Mesenchymal stem cell (in vitro differentiated cells and primary cell): ENCODE data around the gene WNT6.
A peak's percentile ranks its signal among the peaks of the same experiment; 100 is the strongest.

Source experiments
- DNase-seq: peaks from one replicate; pipeline ENCODE4 v3.0.0-alpha.2; 2013
- H2AFZ ChIP-seq: one replicate; pipeline ENCODE4 v1.6.1; 2013; ENCODE audit warnings: low read depth, mild to moderate bottlenecking, control low read depth, inconsistent platforms, low read length, moderate library complexity
- H2AK5ac ChIP-seq: 2 replicates; pipeline ENCODE4 v1.6.1; 2013; ENCODE audit warnings: low read length, moderate library complexity, mild to moderate bottlenecking, inconsistent platforms; ENCODE audit not compliant: severe bottlenecking
- H2BK120ac ChIP-seq: one replicate; pipeline ENCODE4 v1.6.1; 2013; ENCODE audit warnings: low read depth, mild to moderate bottlenecking, inconsistent platforms, low read length, moderate library complexity
- H2BK12ac ChIP-seq, 2 experiments: one replicate each; pipeline ENCODE4 v1.6.1; 2013; ENCODE audit warnings: inconsistent platforms in 2 of 2, low read length in 2 of 2, mild to moderate bottlenecking in 2 of 2, moderate library complexity in 2 of 2, control low read depth in 1 of 2
- H2BK15ac ChIP-seq: one replicate; pipeline ENCODE4 v1.6.1; 2013; ENCODE audit warnings: mild to moderate bottlenecking, low read depth, inconsistent platforms; ENCODE audit not compliant: poor library complexity, severe bottlenecking
- H2BK5ac ChIP-seq: 2 replicates; pipeline ENCODE4 v1.6.1; 2013; ENCODE audit warnings: low read depth, mild to moderate bottlenecking, low read length, control low read depth, inconsistent platforms; ENCODE audit not compliant: poor library complexity, severe bottlenecking
- H3K14ac ChIP-seq, 2 experiments: one replicate each; pipeline ENCODE4 v1.6.1; 2013; ENCODE audit warnings: inconsistent platforms in 2 of 2, low read length in 2 of 2, control low read depth in 1 of 2, mild to moderate bottlenecking in 1 of 2, moderate library complexity in 1 of 2
- H3K18ac ChIP-seq, 2 experiments: one replicate each; pipeline ENCODE4 v1.6.1; 2013; ENCODE audit warnings: inconsistent platforms in 2 of 2, low read length in 2 of 2, control low read depth in 1 of 2, low read depth in 1 of 2, mild to moderate bottlenecking in 1 of 2
- H3K23ac ChIP-seq, 2 experiments: one replicate each; pipeline ENCODE4 v1.6.1; 2013; ENCODE audit warnings: inconsistent platforms in 2 of 2, low read length in 2 of 2, mild to moderate bottlenecking in 2 of 2, moderate library complexity in 2 of 2, control low read depth in 1 of 2
- H3K27ac ChIP-seq: 2 replicates; pipeline ENCODE4 v1.5.1; 2013; ENCODE audit warnings: mild to moderate bottlenecking, moderate library complexity, low read length, control low read depth, inconsistent platforms; ENCODE audit not compliant: poor library complexity, severe bottlenecking
- H3K27me3 ChIP-seq, 2 experiments: 2 replicates each; pipeline versions ENCODE4 v1.6.1 to v1.7.0; 2013; ENCODE audit warnings: low read length in 2 of 2, mild to moderate bottlenecking in 2 of 2, moderate library complexity in 2 of 2, control low read depth in 1 of 2, inconsistent platforms in 1 of 2; ENCODE audit not compliant: control insufficient read depth in 1 of 2, insufficient read depth in 1 of 2
- H3K36me3 ChIP-seq, 2 experiments: 2 replicates each; pipeline versions ENCODE4 v1.6.1 to v1.7.0; 2013; ENCODE audit warnings: low read length in 2 of 2, control low read depth in 1 of 2, inconsistent platforms in 1 of 2, low read depth in 1 of 2, mild to moderate bottlenecking in 1 of 2; ENCODE audit not compliant: insufficient read depth in 2 of 2, control insufficient read depth in 1 of 2
- H3K4ac ChIP-seq, 2 experiments: one replicate each; pipeline ENCODE4 v1.6.1; 2013; ENCODE audit warnings: inconsistent platforms in 2 of 2, low read length in 2 of 2, mild to moderate bottlenecking in 2 of 2, moderate library complexity in 2 of 2, control low read depth in 1 of 2, low read depth in 1 of 2
- H3K4me1 ChIP-seq: 2 replicates; pipeline ENCODE4 v1.6.1; 2013; ENCODE audit warnings: low read depth, low read length, control low read depth; ENCODE audit not compliant: control insufficient read depth, insufficient read depth
- H3K4me2 ChIP-seq: 2 replicates; pipeline ENCODE4 v1.6.1; 2013; ENCODE audit warnings: low read length, mild to moderate bottlenecking, inconsistent platforms; ENCODE audit not compliant: poor library complexity, severe bottlenecking
- H3K4me3 ChIP-seq, 2 experiments: 2 replicates each; pipeline versions ENCODE4 v1.5.1 to v1.7.0; 2013; ENCODE audit warnings: low read length in 2 of 2, mild to moderate bottlenecking in 2 of 2, control low read depth in 1 of 2, low read depth in 1 of 2; ENCODE audit not compliant: insufficient read depth in 1 of 2
- H3K79me1 ChIP-seq: replicated peaks from 2 replicates; pipeline ENCODE4 v1.6.1; 2013; ENCODE audit warnings: mild to moderate bottlenecking, control low read depth, low read length, inconsistent platforms; ENCODE audit not compliant: poor library complexity, severe bottlenecking
- H3K9ac ChIP-seq: 2 replicates; pipeline ENCODE4 v1.7.0; 2013; ENCODE audit warnings: mild to moderate bottlenecking, low read length, moderate library complexity
- H3K9me3 ChIP-seq: 2 replicates; pipeline ENCODE4 v1.7.0; 2013; ENCODE audit warnings: mild to moderate bottlenecking, low read length; ENCODE audit not compliant: control insufficient read depth
- H4K8ac ChIP-seq: one replicate; pipeline ENCODE4 v1.6.1; 2013; ENCODE audit warnings: inconsistent platforms, mild to moderate bottlenecking, low read length, moderate library complexity
- H4K91ac ChIP-seq: one replicate; pipeline ENCODE4 v1.6.1; 2013; ENCODE audit warnings: mild to moderate bottlenecking, low read length, inconsistent platforms
- WGBS: methylation state at CpG from one replicate; pipeline ENCODE4 v1.1.7; 2013; ENCODE audit warnings: mixed read lengths; 5-methylcytosine and 5-hydroxymethylcytosine counted together

Gene WNT6

DNA sequence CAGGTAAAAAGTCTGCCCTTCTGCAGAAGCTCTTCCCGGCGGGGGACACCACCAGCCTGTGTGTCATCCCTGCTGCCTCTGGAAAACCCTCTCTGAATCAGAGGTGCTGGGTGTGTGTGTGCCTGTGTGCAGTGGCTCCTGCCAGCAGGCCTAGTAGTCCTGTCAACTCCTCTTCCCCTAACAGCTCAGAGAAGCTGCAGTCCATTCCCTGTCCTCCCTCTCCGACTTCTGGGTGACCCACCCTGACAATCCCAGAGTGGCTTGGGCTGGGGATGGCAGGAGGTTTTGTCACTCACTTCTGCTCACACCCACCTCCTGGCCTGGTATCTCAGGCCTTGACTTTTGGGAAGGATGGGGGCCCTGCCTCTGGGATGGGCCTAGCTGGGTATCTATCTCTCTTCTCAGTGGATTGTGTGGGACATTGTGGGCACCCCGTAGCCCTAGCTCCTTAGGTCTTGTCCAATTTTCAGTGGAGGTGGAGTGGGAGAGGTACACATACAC is 23.3 kb downstream of the WNT6 start:
- Histone ChIP-seq H3K4me1 (peaks cover 10% of the 10 kb centered on the region), H2AK5ac (no peak overlapping the region), H3K4ac (no peak overlapping the region), H3K4me3 (no peak overlapping the region), H2BK12ac (no peak overlapping the region), H3K36me3 (no peaks in the 10 kb centered on the region), H3K27me3 (peaks cover 88 to 90% of the 10 kb centered on the region in 2 experiments), H2BK120ac (no peak overlapping the region), H3K4me2 (no peak overlapping the region), H3K27ac (no peak overlapping the region), H3K79me1 (no peaks in the 10 kb centered on the region), H3K14ac (no peak overlapping the region), H2BK15ac (no peak overlapping the region), H2AFZ (no peak overlapping the region), H3K9ac (no peak overlapping the region), H3K18ac (no peak overlapping the region), H2BK5ac (no peak overlapping the region), H3K9me3 (no peaks in the 10 kb centered on the region), H3K23ac (no peak overlapping the region), H4K91ac (no peak overlapping the region), H4K8ac (no peak overlapping the region)
- no peak for DNase-seq
- 58% methylated on average over 3 of the region's 4 CpGs for whole genome bisulfite sequencing

DNA sequence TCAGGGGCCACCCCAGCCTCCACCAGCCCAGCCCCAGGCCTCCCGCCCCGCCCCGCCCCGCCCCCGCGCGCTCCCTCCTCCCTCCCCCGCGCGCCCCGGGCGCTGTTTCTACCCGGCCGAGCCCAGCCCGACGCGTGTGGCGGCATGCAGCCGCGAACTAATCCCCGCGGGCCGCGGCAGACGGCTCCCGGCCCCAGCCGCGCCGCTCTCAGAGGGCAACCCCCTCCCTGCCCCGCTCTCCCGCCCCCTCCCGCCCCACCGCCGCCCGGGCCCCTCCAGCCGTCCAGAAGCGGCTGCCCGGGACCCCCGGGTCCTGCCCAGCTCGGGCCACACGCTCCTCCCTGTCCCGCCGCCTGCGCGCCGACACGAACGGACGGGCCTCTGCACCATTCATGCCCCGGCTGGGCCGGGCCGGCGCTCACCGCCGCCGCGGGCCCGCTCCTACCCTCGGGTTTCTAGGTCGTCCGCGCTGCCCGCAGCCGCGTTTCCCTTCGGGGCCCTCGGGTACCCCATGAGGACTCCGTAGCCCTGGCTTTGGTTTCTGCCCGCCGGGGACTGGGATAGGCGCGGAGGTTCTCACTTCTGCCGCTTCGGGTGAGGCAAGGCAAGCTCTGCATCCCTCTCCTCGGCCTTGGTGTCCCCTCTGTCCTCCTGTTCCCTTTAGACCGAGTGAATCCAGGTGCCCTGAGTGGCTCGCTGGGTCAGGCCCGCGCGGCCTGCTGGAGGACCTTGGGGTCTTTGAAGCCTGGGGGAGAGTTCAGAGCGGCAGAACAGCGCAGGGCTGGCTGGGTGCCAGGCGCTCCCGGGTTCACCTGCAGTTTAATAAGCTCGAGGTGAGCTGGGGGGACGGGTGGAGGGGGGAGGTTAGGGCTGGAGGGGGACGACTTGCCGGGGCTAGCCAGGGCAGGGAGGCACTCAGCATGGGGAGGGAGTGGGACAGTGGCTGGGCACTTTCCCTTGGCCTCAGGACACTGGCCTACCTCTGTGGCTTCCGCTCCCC is 24.2 kb downstream of the WNT6 start:
- Histone ChIP-seq H3K4ac (no peak overlapping the region), H2BK5ac (no peak overlapping the region), H3K9me3 (no peaks in the 10 kb centered on the region), H3K14ac (no peak overlapping the region), H2BK15ac (no peak overlapping the region), H3K4me1 (peaks cover 10% of the 10 kb centered on the region), H3K27ac (no peak overlapping the region), H2AK5ac (no peak overlapping the region), H2BK12ac (no peak overlapping the region), H4K8ac (no peak overlapping the region), H3K9ac (no peak overlapping the region), H4K91ac (no peak overlapping the region), H3K36me3 (no peaks in the 10 kb centered on the region), H3K79me1 (no peaks in the 10 kb centered on the region), H3K27me3 (peaks cover 86 to 88% of the 10 kb centered on the region in 2 experiments), H3K18ac (no peak overlapping the region), H3K23ac (no peak overlapping the region), H3K4me3 (peak overlapping the region in 1 of 2 experiments; percentile 22), H2AFZ (no peak overlapping the region), H2BK120ac (no peak overlapping the region), H3K4me2 (peak overlapping the region; percentile 61)
- no peak for DNase-seq
- 4% methylated on average over 65 of the region's 89 CpGs for WGBS

DNA sequence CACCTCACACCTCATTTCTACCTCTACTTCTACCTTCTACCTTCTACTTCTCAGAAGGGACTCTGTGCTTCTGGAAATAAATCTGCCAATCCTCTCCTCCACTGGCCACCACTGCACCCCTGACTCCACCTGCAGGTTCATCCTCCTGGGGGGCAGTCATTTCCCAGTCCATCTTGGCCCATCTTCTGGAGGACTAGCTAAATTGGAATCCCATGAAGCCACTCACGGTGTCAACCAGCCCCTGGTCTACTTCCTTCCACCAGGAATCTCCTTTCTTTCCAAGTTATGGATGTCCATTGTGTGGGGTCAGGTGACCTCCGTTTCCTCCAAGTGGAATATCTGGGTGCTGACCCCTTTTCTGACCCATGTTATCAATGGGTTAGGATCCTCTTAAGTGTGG is 24.9 kb downstream of the WNT6 start:
- H2AK5ac ChIP-seq, result no peak overlapping the region
- no peak overlapping the region for H3K4me2 ChIP-seq
- H3K27ac ChIP-seq, result no peak overlapping the region
- no peak overlapping the region for H2BK120ac ChIP-seq
- peaks cover 80 to 85% of the 10 kb centered on the region in 2 experiments for H3K27me3 ChIP-seq
- 40% methylated on average over 1 of the region's 2 CpGs for WGBS
- H2BK12ac ChIP-seq, result no peak overlapping the region
- no peak overlapping the region for H4K8ac ChIP-seq
- H3K14ac ChIP-seq, result no peak overlapping the region
- H3K9ac ChIP-seq, result no peak overlapping the region
- H2AFZ ChIP-seq, result no peak overlapping the region
- no peak for DNase-seq
- H3K18ac ChIP-seq, result no peak overlapping the region
- H3K4me1 ChIP-seq, result peaks cover 10% of the 10 kb centered on the region
- no peak overlapping the region for H3K23ac ChIP-seq
- H2BK15ac ChIP-seq, result no peak overlapping the region
- no peaks in the 10 kb centered on the region for H3K9me3 ChIP-seq
- H4K91ac ChIP-seq, result no peak overlapping the region
- H3K4ac ChIP-seq, result no peak overlapping the region
- H3K79me1 ChIP-seq, result no peaks in the 10 kb centered on the region
- H3K4me3 ChIP-seq, result no peak overlapping the region
- no peaks in the 10 kb centered on the region for H3K36me3 ChIP-seq
- no peak overlapping the region for H2BK5ac ChIP-seq
